HEK293T (cell line): Measurements from ENCODE around the gene DVL3.
"Not testable (repeated sequence)": the region's sequence is repeated elsewhere in the genome, so short reads cannot be mapped to it uniquely, and the experiment has no call there.

Experiments used
- CTCF ChIA-PET: fragments of 350-600 bp; formaldehyde crosslinking; extraction: SDS; loops from one replicate; lab custom pipeline; 2021; ENCODE audit warnings: antibody characterized with exemption, inconsistent platforms; lab: Yijun Ruan, JAX
- POLR2A ChIA-PET: fragments of 350-600 bp; formaldehyde crosslinking; extraction: SDS; loops from one replicate; lab custom pipeline; 2020; ENCODE audit warnings: antibody characterized with exemption, inconsistent platforms; lab: Yijun Ruan, JAX
- DNase-seq: peaks from one replicate; pipeline ENCODE4 v3.0.0; 2012; ENCODE audit warnings: mixed read lengths; ENCODE audit errors: extremely low spot score
- ARNT ChIP-seq: fragments of 450-650 bp; IDR thresholded peaks from 2 replicates; pipeline ENCODE4 v1.6.1; 2017; ENCODE audit warnings: mild to moderate bottlenecking
- BHLHE40 ChIP-seq: fragments of 450-650 bp; IDR thresholded peaks from 2 replicates; pipeline ENCODE4 v1.6.1; 2016; ENCODE audit warnings: mild to moderate bottlenecking, moderate library complexity, borderline replicate concordance
- CTBP1 ChIP-seq: fragments of 450-650 bp; IDR thresholded peaks from 2 replicates; pipeline ENCODE4 v1.6.1; 2016; ENCODE audit warnings: borderline replicate concordance
- ELF4 ChIP-seq: fragments of 450-650 bp; IDR thresholded peaks from 2 replicates; pipeline ENCODE4 v1.6.1; 2017; ENCODE audit warnings: antibody characterized with exemption
- FOXK2 ChIP-seq: fragments of 450-650 bp; IDR thresholded peaks from 2 replicates; pipeline ENCODE4 v1.6.1; 2016; ENCODE audit warnings: mild to moderate bottlenecking
- FOXM1 ChIP-seq: fragments of 450-650 bp; IDR thresholded peaks from 2 replicates; pipeline ENCODE4 v1.6.1; 2017; ENCODE audit warnings: mild to moderate bottlenecking, borderline replicate concordance
- HDGF ChIP-seq: fragments of 450-650 bp; IDR thresholded peaks from 2 replicates; pipeline ENCODE4 v1.6.1; 2017; ENCODE audit warnings: antibody characterized with exemption, borderline replicate concordance
- L3MBTL2 ChIP-seq: fragments of 450-650 bp; conservative IDR thresholded peaks from 2 replicates; pipeline ENCODE4 v1.6.1; 2016; ENCODE audit warnings: mild to moderate bottlenecking
- LEF1 ChIP-seq: fragments of 450-650 bp; IDR thresholded peaks from 2 replicates; pipeline ENCODE4 v1.6.1; 2017; ENCODE audit warnings: mild to moderate bottlenecking, borderline replicate concordance
- NFRKB ChIP-seq: fragments of 450-650 bp; IDR thresholded peaks from 2 replicates; pipeline ENCODE4 v1.6.1; 2016; ENCODE audit warnings: mild to moderate bottlenecking, moderate library complexity
- PKNOX1 ChIP-seq: fragments of 450-650 bp; IDR thresholded peaks from 2 replicates; pipeline ENCODE4 v1.6.1; 2016
- SP1 ChIP-seq: fragments of 450-650 bp; IDR thresholded peaks from 2 replicates; pipeline ENCODE4 v1.6.1; 2017
- SUZ12 ChIP-seq: fragments of 450-650 bp; IDR thresholded peaks from 2 replicates; pipeline ENCODE4 v1.6.1; 2016; ENCODE audit warnings: mild to moderate bottlenecking
- TARDBP ChIP-seq: fragments of 450-650 bp; IDR thresholded peaks from 2 replicates; pipeline ENCODE4 v1.6.1; 2016
- ZNF384 ChIP-seq: fragments of 450-650 bp; IDR thresholded peaks from 2 replicates; pipeline ENCODE4 v1.6.1; 2016

DVL3 gene

GRCh38 chr3:184155644-184156521, 706 bp downstream of the DVL3 start:
- ChIA-PET POLR2A (interaction anchor here (0.6 to 2.1 kb wide), 7 partner anchors 11 to 523 kb away, joined by 3 to 15 read pairs (median 3); partner anchors contain the start of gene EIF2B5), CTCF (no interaction called here)
- TF ChIP-seq SP1 = no peak
- TF ChIP-seq ZNF384 = no peak
- TF ChIP-seq TARDBP = no peak
- TF ChIP-seq L3MBTL2 = no peak
- peak; percentile 18 for DNase-seq

GRCh38 chr3:184156522-184156955, 1.4 kb downstream of the DVL3 start:
- ChIA-PET CTCF (no interaction called here), POLR2A (interaction anchor here (0.6 to 2.1 kb wide), 5 partner anchors 12 to 523 kb away, joined by 3 to 15 read pairs (median 4); partner anchors contain the start of gene EIF2B5)
- DNase-seq = no peak
- TF ChIP-seq NFRKB (no peak), ELF4 (no peak), FOXK2 (no peak), PKNOX1 (no peak), SUZ12 (no peak), LEF1 (no peak), BHLHE40 (no peak), CTBP1 (no peak), HDGF (no peak), ARNT (no peak), ZNF384 (no peak), TARDBP (no peak), FOXM1 (no peak)

- POLR2A ChIA-PET = no interaction called here
- TF ChIP-seq SUZ12 (no peak), CTBP1 (no peak), NFRKB (no peak), ARNT (no peak), PKNOX1 (no peak), LEF1 (no peak), ELF4 (no peak), TARDBP (no peak), BHLHE40 (no peak), L3MBTL2 (no peak), FOXM1 (no peak)
- CTCF ChIA-PET = no interaction called here
Measured at GRCh38 chr3:184157206-184157605, 2.0 kb downstream of the DVL3 start.

GRCh38 chr3:184158404-184158803, 3.2 kb downstream of the DVL3 start:
- DNase-seq = no peak
- CTCF ChIA-PET = no interaction called here
- TF ChIP-seq ARNT = no peak
- TF ChIP-seq PKNOX1 = no peak
- no peak for TF ChIP-seq NFRKB
- no peak for TF ChIP-seq SP1
- TF ChIP-seq SUZ12 = no peak
- no peak for TF ChIP-seq TARDBP
- no peak for TF ChIP-seq CTBP1
- TF ChIP-seq L3MBTL2 = no peak
- no peak for TF ChIP-seq ELF4
- POLR2A ChIA-PET = no interaction called here

More at GRCh38 chr3:184157206-184157605, 2.0 kb downstream of the DVL3 start:
- DNase-seq = no peak

- DNase-seq = no peak
- ChIA-PET POLR2A (interaction anchor here (0.6 kb wide), 1 partner anchor 16 kb away, joined by 3 read pairs; no protein-coding TSS in a partner anchor), CTCF (no interaction called here)
- TF ChIP-seq FOXM1 (no peak), TARDBP (no peak), HDGF (no peak), CTBP1 (no peak), NFRKB (no peak), ZNF384 (no peak), SUZ12 (no peak), LEF1 (no peak), SP1 (no peak)
Measured at GRCh38 chr3:184160456-184160855, 5.3 kb downstream of the DVL3 start.

GRCh38 chr3:184162571-184163070, 7.4 kb downstream of the DVL3 start:
- CTCF ChIA-PET, DNase-seq: not testable (repeated sequence)
- POLR2A ChIA-PET = interaction anchor here (1.2 kb wide), 1 partner anchor 14 kb away, joined by 3 read pairs; no protein-coding TSS in a partner anchor
